K562 (cell line): ENCODE results near the gene ARL8A. TPM values are rescaled to one million over a fixed set of nuclear protein-coding genes. Genes with fewer than 3 reads are reported as not detected.

ENCODE experiments used
- HINFP ChIP-seq: fragments of 450-650 bp; conservative IDR thresholded peaks from 2 replicates; pipeline ENCODE4 v1.6.1; 2016; ENCODE audit warnings: missing genetic modification characterization, low read depth, mild to moderate bottlenecking, control low read depth, missing compliant biosample characterization
- HMG20B ChIP-seq: fragments of 250-450 bp; sonication (Bioruptor Pico); IDR thresholded peaks from 2 replicates; pipeline ENCODE4 v1.5.0; 2021; ENCODE audit warnings: mild to moderate bottlenecking
- ID3 ChIP-seq, 2 experiments: fragments of 250-450 bp in 1 of 2; fragments of 450-650 bp in 1 of 2; sonication (Bioruptor Pico) in 1 of 2; IDR thresholded peaks; 2 replicates each; pipeline versions ENCODE4 v1.6.1 to v1.8.0; 2016 to 2021; ENCODE audit warnings: mild to moderate bottlenecking in 2 of 2, moderate library complexity in 2 of 2, missing compliant biosample characterization in 1 of 2, missing genetic modification characterization in 1 of 2
- MCM5 ChIP-seq: fragments of 450-650 bp; IDR thresholded peaks from 2 replicates; pipeline ENCODE4 v1.6.1; 2016; ENCODE audit warnings: low read depth
- NCOR1 ChIP-seq: fragments of 450-650 bp; IDR thresholded peaks from 2 replicates; pipeline ENCODE4 v1.6.1; 2016; ENCODE audit warnings: mild to moderate bottlenecking, moderate library complexity
- NR2C2 ChIP-seq, 2 experiments: fragments of 200-800 bp in 1 of 2; sonication (Bioruptor generic) in 1 of 2; sonication (generic) in 1 of 2; formaldehyde crosslinking in 1 of 2; IDR thresholded peaks; 2 replicates each; pipeline versions ENCODE4 v1.6.1 to v1.8.0; 2016 to 2022; ENCODE audit warnings: mild to moderate bottlenecking in 1 of 2, missing compliant biosample characterization in 1 of 2, missing genetic modification characterization in 1 of 2, missing genetic modification reagents in 1 of 2
- PATZ1 ChIP-seq: fragments of 250-450 bp; sonication (Bioruptor Pico); IDR thresholded peaks from 2 replicates; pipeline ENCODE4 v1.5.0; 2020; ENCODE audit warnings: mild to moderate bottlenecking, borderline replicate concordance
- PHB2 ChIP-seq: fragments of 450-650 bp; IDR thresholded peaks from 2 replicates; pipeline ENCODE4 v1.6.1; 2017; ENCODE audit warnings: low read depth
- SMAD1 ChIP-seq: fragments of 150-350 bp; IDR thresholded peaks from 2 replicates; pipeline ENCODE4 v1.6.1; 2014; ENCODE audit warnings: low read length, low read depth; ENCODE audit not compliant: partially characterized antibody
- polyA plus RNA-seq, 8 experiments: library from polyadenylated mRNA; depleted of rRNA in 4 of 8; stranded (reverse) in 5 of 8; unstranded in 3 of 8; fragments of >200 nt; fragmentation: Nextera tagmentation in 2 of 8; fragmentation: Illumina TruSeq in 1 of 8; extraction: Ambion mirVana in 2 of 8; extraction: Trizol in 1 of 8; gene quantifications; 2 replicates each; pipeline versions ENCODE4 v1.2.1 to v1.2.3, GENCODE V29; 2011 to 2014; ENCODE audit warnings: inconsistent platforms in 1 of 8, missing spikeins in 1 of 8
- total RNA-seq, 7 experiments: library from RNA; depleted of rRNA in 6 of 7; stranded (reverse); fragments of >200 nt in 6 of 7; fragmentation: Illumina TruSeq in 2 of 7; extraction: Trizol in 2 of 7; gene quantifications; 2 replicates each; pipeline versions ENCODE4 v1.2.1 to v1.2.3, GENCODE V29; 2011 to 2021; ENCODE audit warnings: low replicate concordance in 1 of 7
- TF ChIP-seq, protein P1 (sequence below): sonication (generic); formaldehyde crosslinking; IDR thresholded peaks from 2 replicates; pipeline ENCODE4 v1.8.0; 2023; ENCODE audit warnings: mild to moderate bottlenecking, missing genetic modification reagents
- TF ChIP-seq, protein P2 (sequence below): fragments of 250-450 bp; sonication (Bioruptor Pico); IDR thresholded peaks from 2 replicates; pipeline ENCODE4 v1.8.0; 2022; ENCODE audit warnings: inconsistent platforms, mild to moderate bottlenecking, moderate library complexity, borderline replicate concordance

The ARL8A gene
- total and polyA plus RNA-seq, 9 of the 15 experiments (the other 6 are each of a cell fraction or from before 2014, with no cell fraction given): 0.17 to 27.3 (median 15.6) TPM

- TF ChIP-seq, protein P1, sequence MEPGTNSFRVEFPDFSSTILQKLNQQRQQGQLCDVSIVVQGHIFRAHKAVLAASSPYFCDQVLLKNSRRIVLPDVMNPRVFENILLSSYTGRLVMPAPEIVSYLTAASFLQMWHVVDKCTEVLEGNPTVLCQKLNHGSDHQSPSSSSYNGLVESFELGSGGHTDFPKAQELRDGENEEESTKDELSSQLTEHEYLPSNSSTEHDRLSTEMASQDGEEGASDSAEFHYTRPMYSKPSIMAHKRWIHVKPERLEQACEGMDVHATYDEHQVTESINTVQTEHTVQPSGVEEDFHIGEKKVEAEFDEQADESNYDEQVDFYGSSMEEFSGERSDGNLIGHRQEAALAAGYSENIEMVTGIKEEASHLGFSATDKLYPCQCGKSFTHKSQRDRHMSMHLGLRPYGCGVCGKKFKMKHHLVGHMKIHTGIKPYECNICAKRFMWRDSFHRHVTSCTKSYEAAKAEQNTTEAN (CRISPR knock-in tag): no peak
- no peak for TF ChIP-seq NR2C2 (CRISPR knock-in tag; IDR thresholded peaks at IDR 0.05)
- TF ChIP-seq NR2C2 (tag; IDR thresholded peaks at IDR 0.05): no peak
- TF ChIP-seq, protein P2, sequence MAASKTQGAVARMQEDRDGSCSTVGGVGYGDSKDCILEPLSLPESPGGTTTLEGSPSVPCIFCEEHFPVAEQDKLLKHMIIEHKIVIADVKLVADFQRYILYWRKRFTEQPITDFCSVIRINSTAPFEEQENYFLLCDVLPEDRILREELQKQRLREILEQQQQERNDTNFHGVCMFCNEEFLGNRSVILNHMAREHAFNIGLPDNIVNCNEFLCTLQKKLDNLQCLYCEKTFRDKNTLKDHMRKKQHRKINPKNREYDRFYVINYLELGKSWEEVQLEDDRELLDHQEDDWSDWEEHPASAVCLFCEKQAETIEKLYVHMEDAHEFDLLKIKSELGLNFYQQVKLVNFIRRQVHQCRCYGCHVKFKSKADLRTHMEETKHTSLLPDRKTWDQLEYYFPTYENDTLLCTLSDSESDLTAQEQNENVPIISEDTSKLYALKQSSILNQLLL (CRISPR knock-in tag): no peak
- no peak for TF ChIP-seq PHB2
- 0 out of 2 replicates have a peak, but pooled peaks have one; percentile 60 for TF ChIP-seq HMG20B
- TF ChIP-seq ID3 (CRISPR knock-in tag; IDR thresholded peaks at IDR 0.05): no peak
- no peak for TF ChIP-seq ID3 (tag; IDR thresholded peaks at IDR 0.05)
- no peak for TF ChIP-seq SMAD1
- TF ChIP-seq PATZ1 (CRISPR knock-in tag): 0 out of 2 replicates have a peak, but pooled peaks have one; percentile 40
- no peak for TF ChIP-seq HINFP (tag)
- TF ChIP-seq NCOR1: no peak
- no peak for TF ChIP-seq MCM5
- TF ChIP-seq, all 486 proteins: peak for 14
Measured at GRCh38 chr1:202145068-202145743, 669 bp upstream of the ARL8A start (continued).
